GM12878 (cell line): Measurements from ENCODE around the gene CHAF1A. TPM values are rescaled to one million over a fixed set of nuclear protein-coding genes. Genes with fewer than 3 reads are reported as not detected.
A peak's percentile ranks its signal among the peaks of the same experiment; 100 is the strongest.

Source experiments
- ATAC-seq: fragments of 200-7000 bp; cut with Tn5 transposase; 3 replicates; pipeline ENCODE4 v1.9.1; 2020; ENCODE audit warnings: mild to moderate bottlenecking, moderate library complexity
- BruUV-seq: library from RNA; stranded (reverse); fragments of 400-500 nt; replicated peaks from 2 replicates; lab custom pipeline; 2021; lab: Mats Ljungman, UMichigan
- CTCF ChIA-PET: fragments of 300-600 bp; sonication (Branson Sonifier 250); formaldehyde crosslinking; extraction: SDS; loops from one replicate; lab custom pipeline; 2021; ENCODE audit warnings: inconsistent platforms; lab: Yijun Ruan, JAX
- POLR2A ChIA-PET: fragments of 350-600 bp; formaldehyde crosslinking; extraction: SDS; loops from one replicate; lab custom pipeline; 2021; ENCODE audit warnings: inconsistent platforms; lab: Charles Lee
- RAD21 ChIA-PET: fragments of 300-600 bp; sonication (Branson Sonifier 250); formaldehyde crosslinking; loops from one replicate; lab custom pipeline; 2023; ENCODE audit warnings: antibody characterized with exemption; ENCODE audit not compliant: unreplicated experiment; lab: Charles Lee
- SMC1A ChIA-PET: fragments of 300-600 bp; sonication (Branson Sonifier 250); formaldehyde crosslinking; loops from one replicate; lab custom pipeline; 2023; ENCODE audit not compliant: unreplicated experiment, uncharacterized antibody; lab: Charles Lee
- DNase-seq: peaks from one replicate; pipeline ENCODE4 v3.0.0-alpha.2; 2011; ENCODE audit warnings: low read depth, low spot score
- FAIRE-seq: peaks from 3 replicates; lab custom pipeline; 2011; peaks lifted over from hg19 to GRCh38; lab: Jason Lieb, UNC
- H2AFZ ChIP-seq: 2 replicates; pipeline ENCODE4 v1.6.0; 2011; ENCODE audit warnings: low read depth, low read length, control low read depth; ENCODE audit not compliant: control insufficient read depth
- H3K27ac ChIP-seq: 2 replicates; pipeline ENCODE4 v1.5.1; 2011; ENCODE audit warnings: control low read depth; ENCODE audit not compliant: control insufficient read depth, insufficient read depth
- H3K27me3 ChIP-seq, 2 experiments: replicated peaks in 1 of 2; 2 replicates each; pipeline versions ENCODE4 v1.6.0 to v1.6.1; 2011; ENCODE audit warnings: low read length in 1 of 2; ENCODE audit not compliant: control insufficient read depth in 2 of 2, insufficient read depth in 2 of 2
- H3K36me3 ChIP-seq, 2 experiments: 2 replicates each; pipeline ENCODE4 v1.5.1; 2011; ENCODE audit warnings: low read length in 1 of 2; ENCODE audit not compliant: control insufficient read depth in 2 of 2, insufficient read depth in 2 of 2
- H3K4me1 ChIP-seq: 2 replicates; pipeline ENCODE4 v1.6.1; 2011; ENCODE audit warnings: mild to moderate bottlenecking, low read length, moderate library complexity, mixed read lengths; ENCODE audit not compliant: control insufficient read depth, insufficient read depth
- H3K4me2 ChIP-seq: 2 replicates; pipeline ENCODE4 v1.6.0; 2011; ENCODE audit warnings: control low read depth; ENCODE audit not compliant: control insufficient read depth, insufficient read depth
- H3K4me3 ChIP-seq: fragments of 200-600 bp; sonication (generic); 2 replicates; pipeline ENCODE4 v1.5.1; 2016
- H3K79me2 ChIP-seq: 2 replicates; pipeline ENCODE4 v1.6.0; 2011; ENCODE audit warnings: low read length; ENCODE audit not compliant: control insufficient read depth, insufficient read depth
- H3K9ac ChIP-seq: 2 replicates; pipeline ENCODE4 v1.8.0; 2011; ENCODE audit warnings: low read length, control low read depth, mixed read lengths; ENCODE audit not compliant: control insufficient read depth, insufficient read depth
- H3K9me3 ChIP-seq: replicated peaks from 3 replicates; pipeline ENCODE4 v1.5.1; 2011; ENCODE audit warnings: mild to moderate bottlenecking, low read length; ENCODE audit not compliant: control insufficient read depth, insufficient read depth
- H4K20me1 ChIP-seq: 2 replicates; pipeline ENCODE4 v1.6.0; 2011; ENCODE audit not compliant: control insufficient read depth, insufficient read depth
- BACH1 ChIP-seq: fragments of 450-650 bp; IDR thresholded peaks from 2 replicates; pipeline ENCODE4 v1.6.1; 2017; ENCODE audit warnings: mild to moderate bottlenecking, borderline replicate concordance
- BCL11A ChIP-seq: IDR thresholded peaks from 2 replicates; pipeline ENCODE4 v1.6.1; 2011; ENCODE audit warnings: low read depth, low read length
- DPF2 ChIP-seq: fragments of 450-650 bp; IDR thresholded peaks from 2 replicates; pipeline ENCODE4 v1.6.1; 2017; ENCODE audit warnings: mild to moderate bottlenecking
- MEF2B ChIP-seq: fragments of 450-650 bp; IDR thresholded peaks from 2 replicates; pipeline ENCODE4 v1.6.1; 2018; ENCODE audit warnings: mild to moderate bottlenecking, moderate library complexity; ENCODE audit not compliant: partially characterized antibody, poor library complexity, severe bottlenecking
- PAX5 ChIP-seq: IDR thresholded peaks from 2 replicates; pipeline ENCODE4 v1.6.1; 2011; ENCODE audit warnings: low read depth, low read length, borderline replicate concordance
- SPI1 ChIP-seq: IDR thresholded peaks from 2 replicates; pipeline ENCODE4 v1.6.1; 2011; ENCODE audit warnings: low read depth, mild to moderate bottlenecking, low read length, moderate library complexity, borderline replicate concordance; ENCODE audit not compliant: insufficient read depth
- WGBS: methylation state at CpG from one replicate; pipeline ENCODE4 v1.1.6; 2016; ENCODE audit warnings: low lambda C conversion rate; ENCODE audit not compliant: insufficient replicate concordance, insufficient coverage; ENCODE audit errors: missing lambda C conversion rate; 5-methylcytosine and 5-hydroxymethylcytosine counted together
- in situ Hi-C: fragments of 300-500 bp; cut with MboI; formaldehyde crosslinking; loops from 9 replicates; pipeline ENCODE4 v1.14.3; 2018; ENCODE audit warnings: mixed read lengths
- intact Hi-C: fragments of 100-400 bp; cut with micrococcal nuclease; formaldehyde crosslinking; loops from one replicate; pipeline ENCODE4 v1.14.2; 2022; ENCODE audit not compliant: unreplicated experiment
- polyA plus RNA-seq, 11 experiments: library from polyadenylated mRNA; depleted of rRNA in 4 of 11; unstranded in 6 of 11; stranded (reverse) in 5 of 11; fragments of >200 nt; fragmentation: Nextera tagmentation in 4 of 11; fragmentation: Illumina TruSeq in 1 of 11; extraction: Ambion mirVana in 4 of 11; extraction: Trizol in 1 of 11; gene quantifications; 1 replicate in 1 of 11; 2 replicates in 10 of 11; pipeline versions ENCODE4 v1.2.1 to v1.2.3, GENCODE V29; 2011 to 2016; ENCODE audit warnings: inconsistent platforms in 2 of 11, missing spikeins in 2 of 11, low read depth in 1 of 11
- total RNA-seq, 4 experiments: library from RNA; depleted of rRNA in 3 of 4; stranded (reverse); fragments of >200 nt in 3 of 4; fragmentation: Illumina TruSeq in 1 of 4; extraction: Trizol in 1 of 4; gene quantifications; 2 replicates each; pipeline versions ENCODE4 v1.2.1 to v1.2.3, GENCODE V29; 2013 to 2021

CHAF1A gene
- total and polyA plus RNA-seq, 10 of the 15 experiments (the other 5 are each of a cell fraction or from before 2014, with no cell fraction given): 1.3 to 69.1 (median 34.2) TPM

- no peaks in the 10 kb centered on the region for H4K20me1 ChIP-seq
Measured at GRCh38 chr19:4374498-4375163, 27.8 kb upstream of the CHAF1A start.

More at GRCh38 chr19:4374498-4375163, 27.8 kb upstream of the CHAF1A start:
- RAD21 ChIA-PET: interaction anchor here (0.8 to 1.7 kb wide), 4 partner anchors 26 to 31 kb away, joined by 3 to 13 read pairs (median 10); partner anchors contain the start of genes CHAF1A, MPND and SH3GL1
- DNase-seq: no peak
- peak overlapping the region; percentile 77 for H3K9ac ChIP-seq
- intact Hi-C loops (loop anchor here (1.0 kb wide), 1 partner anchor 21 kb away; no protein-coding TSS in a partner anchor), in situ Hi-C loops (no loop called here)
- no peaks in the 10 kb centered on the region for H3K9me3 ChIP-seq
- peaks cover 12 to 20% of the 10 kb centered on the region in 2 experiments; a peak in 3 of 4 replicates for H3K36me3 ChIP-seq
- H3K27ac ChIP-seq: peak overlapping the region; percentile 93
- H3K4me2 ChIP-seq: peak overlapping the region; percentile 93
- peak overlapping the region; percentile 52; the same call in 1 of the 2 replicates for H3K4me3 ChIP-seq
- FAIRE-seq: no peak
- POLR2A ChIA-PET: interaction anchor here (0.9 to 9.4 kb wide), 6 partner anchors 19 to 145 kb away, joined by 3 to 110 read pairs (median 9); partner anchors contain the start of genes CHAF1A, EBI3, MPND and SH3GL1
- SMC1A ChIA-PET: interaction anchor here (1.7 to 4.1 kb wide), 3 partner anchors 20 to 27 kb away, joined by 5 to 27 read pairs (median 13); partner anchors contain the start of genes CHAF1A and SH3GL1
- BruUV-seq: no TSS peak
- no peak for ATAC-seq
- H3K27me3 ChIP-seq: no peaks in the 10 kb centered on the region
- 0 out of 2 replicates have a peak, but pooled peaks have one; percentile 0 for TF ChIP-seq DPF2
- TF ChIP-seq BACH1: peak; percentile 64; the same call in 1 of the 2 replicates
- no peak for TF ChIP-seq SPI1
- TF ChIP-seq BCL11A: no peak
- TF ChIP-seq MEF2B: no peak
- no peak for TF ChIP-seq PAX5
- H2AFZ ChIP-seq: no peak overlapping the region
- H3K4me1 ChIP-seq: peaks cover 88% of the 10 kb centered on the region
- H3K79me2 ChIP-seq: peaks cover 98% of the 10 kb centered on the region
- 73% methylated on average over 26 of the region's 27 CpGs for WGBS
- CTCF ChIA-PET: interaction anchor here (0.8 to 2.9 kb wide), 10 partner anchors 9 to 144 kb away, joined by 3 to 24 read pairs (median 5); partner anchors contain the start of genes CHAF1A and MPND
